Measurements from ENCODE around the gene FBXL16. TPM values are rescaled to one million over a fixed set of nuclear protein-coding genes. Genes with fewer than 3 reads are reported as not detected.

The FBXL16 gene
- total and polyA plus RNA-seq, 3 donors from 2014 or later, result 15.8 to 23.4 (median 16.1) TPM

- peak overlapping the region; percentile 69 to 85 for H3K4me3 ChIP-seq
- H3K4me1 ChIP-seq, result peaks cover 45% of the 10 kb centered on the region
- peak overlapping the region; percentile 86 to 96 for H3K27ac ChIP-seq
- H3K9me3 ChIP-seq, result no peaks in the 10 kb centered on the region
- WGBS, 2 donors, result 25 to 38% methylated on average over 8 to 51 of the region's 52 CpGs
- intact Hi-C loops (cut with DNase I; ENCODE audit: low total_unique reads), result no loop called here
- H3K36me3 ChIP-seq (ENCODE audit: low read depth, missing control alignments), result no peaks in the 10 kb centered on the region
- no peak for TF ChIP-seq POLR2A (IDR thresholded peaks at IDR 0.05)
- TF ChIP-seq CTCF (IDR thresholded peaks at IDR 0.05), result no peak
- peak; percentile 84 for DNase-seq
- H3K27me3 ChIP-seq, result no peaks in the 10 kb centered on the region
Measured at GRCh38 chr16:678858-679813, 26.5 kb downstream of the FBXL16 start.

- Histone ChIP-seq H3K36me3 (ENCODE audit: low read depth, missing control alignments) (no peaks in the 10 kb centered on the region), H3K4me1 (peaks cover 41% of the 10 kb centered on the region), H3K4me3 (no peak overlapping the region), H3K27me3 (no peaks in the 10 kb centered on the region), H3K9me3 (no peaks in the 10 kb centered on the region), H3K27ac (peak overlapping the region in 1 of 2 donors; percentile 86)
- 81 to 82% methylated on average over 14 to 21 of the region's 21 CpGs for WGBS, 2 donors
- TF ChIP-seq POLR2A (IDR thresholded peaks at IDR 0.05), result no peak
- no peak for TF ChIP-seq CTCF (IDR thresholded peaks at IDR 0.05)
- intact Hi-C loops (cut with DNase I; ENCODE audit: low total_unique reads), result no loop called here
- no peak for DNase-seq
Measured at GRCh38 chr16:678209-678857, 27.3 kb downstream of the FBXL16 start.

- Histone ChIP-seq H3K27ac (no peak overlapping the region), H3K4me1 (peaks cover 38% of the 10 kb centered on the region), H3K36me3 (ENCODE audit: low read depth, missing control alignments) (no peaks in the 10 kb centered on the region), H3K9me3 (no peaks in the 10 kb centered on the region), H3K4me3 (no peak overlapping the region), H3K27me3 (no peaks in the 10 kb centered on the region)
- 80 to 87% methylated on average over 18 to 57 of the region's 57 CpGs for WGBS, 2 donors
- intact Hi-C loops (cut with DNase I; ENCODE audit: low total_unique reads), result no loop called here
- TF ChIP-seq CTCF (IDR thresholded peaks at IDR 0.05) (no peak), POLR2A (IDR thresholded peaks at IDR 0.05) (no peak)
- no peak for DNase-seq
Measured at GRCh38 chr16:677316-678190, 28.0 kb downstream of the FBXL16 start.

GRCh38 chr16:676913-677312, 28.7 kb downstream of the FBXL16 start:
- Histone ChIP-seq H3K27me3 (no peaks in the 10 kb centered on the region), H3K36me3 (ENCODE audit: low read depth, missing control alignments) (no peaks in the 10 kb centered on the region), H3K27ac (no peak overlapping the region), H3K9me3 (no peaks in the 10 kb centered on the region), H3K4me3 (no peak overlapping the region), H3K4me1 (peaks cover 38% of the 10 kb centered on the region)
- TF ChIP-seq POLR2A (IDR thresholded peaks at IDR 0.05), result no peak
- TF ChIP-seq CTCF (IDR thresholded peaks at IDR 0.05), result no peak
- DNase-seq, result no peak
- intact Hi-C loops (cut with DNase I; ENCODE audit: low total_unique reads), result no loop called here
- WGBS, 2 donors, result 87 to 90% methylated on average over 14 to 23 of the region's 23 CpGs
